HG02884 (cell line): ENCODE results near the gene TMTC2.
A peak's percentile ranks its signal among the peaks of the same experiment; 100 is the strongest.

Source experiments
- ATAC-seq: cut with Tn5 transposase; IDR thresholded peaks from one replicate; pipeline ENCODE4 v1.9.1; 2021; ENCODE audit warnings: mild to moderate bottlenecking, moderate library complexity; ENCODE audit not compliant: unreplicated experiment

TMTC2 gene

DNA sequence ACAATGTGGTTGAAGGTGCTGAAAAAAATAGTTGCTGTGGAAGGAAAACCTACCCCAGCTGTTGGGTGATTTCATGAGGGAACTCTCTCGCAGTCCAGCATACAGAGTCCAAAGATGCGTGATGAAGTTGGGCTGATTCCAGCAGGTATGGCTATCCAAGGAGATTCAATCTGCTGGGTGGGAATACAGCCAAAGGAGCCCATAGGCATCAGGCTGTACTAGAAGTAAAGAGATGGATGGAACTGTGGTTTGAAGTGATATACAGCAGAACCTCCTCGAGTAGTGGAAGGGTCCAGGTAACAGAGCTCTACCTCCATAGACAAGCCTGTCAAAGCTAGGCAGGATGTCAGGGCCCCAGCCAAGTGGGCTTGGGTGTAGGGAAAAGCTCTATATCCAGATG is 11.5 kb upstream of the TMTC2 start:
- ATAC-seq, result no peak

- ATAC-seq, result no peak
These were observed 4.4 kb upstream of the TMTC2 start for GRCh38 chr12:82682326-82682725.

GRCh38 chr12:82682851-82683261 is 3.9 kb upstream of the TMTC2 start:
- no peak for ATAC-seq

- peak; percentile 63 for ATAC-seq
These were observed 927 bp upstream of the TMTC2 start for GRCh38 chr12:82685790-82686167.

DNA sequence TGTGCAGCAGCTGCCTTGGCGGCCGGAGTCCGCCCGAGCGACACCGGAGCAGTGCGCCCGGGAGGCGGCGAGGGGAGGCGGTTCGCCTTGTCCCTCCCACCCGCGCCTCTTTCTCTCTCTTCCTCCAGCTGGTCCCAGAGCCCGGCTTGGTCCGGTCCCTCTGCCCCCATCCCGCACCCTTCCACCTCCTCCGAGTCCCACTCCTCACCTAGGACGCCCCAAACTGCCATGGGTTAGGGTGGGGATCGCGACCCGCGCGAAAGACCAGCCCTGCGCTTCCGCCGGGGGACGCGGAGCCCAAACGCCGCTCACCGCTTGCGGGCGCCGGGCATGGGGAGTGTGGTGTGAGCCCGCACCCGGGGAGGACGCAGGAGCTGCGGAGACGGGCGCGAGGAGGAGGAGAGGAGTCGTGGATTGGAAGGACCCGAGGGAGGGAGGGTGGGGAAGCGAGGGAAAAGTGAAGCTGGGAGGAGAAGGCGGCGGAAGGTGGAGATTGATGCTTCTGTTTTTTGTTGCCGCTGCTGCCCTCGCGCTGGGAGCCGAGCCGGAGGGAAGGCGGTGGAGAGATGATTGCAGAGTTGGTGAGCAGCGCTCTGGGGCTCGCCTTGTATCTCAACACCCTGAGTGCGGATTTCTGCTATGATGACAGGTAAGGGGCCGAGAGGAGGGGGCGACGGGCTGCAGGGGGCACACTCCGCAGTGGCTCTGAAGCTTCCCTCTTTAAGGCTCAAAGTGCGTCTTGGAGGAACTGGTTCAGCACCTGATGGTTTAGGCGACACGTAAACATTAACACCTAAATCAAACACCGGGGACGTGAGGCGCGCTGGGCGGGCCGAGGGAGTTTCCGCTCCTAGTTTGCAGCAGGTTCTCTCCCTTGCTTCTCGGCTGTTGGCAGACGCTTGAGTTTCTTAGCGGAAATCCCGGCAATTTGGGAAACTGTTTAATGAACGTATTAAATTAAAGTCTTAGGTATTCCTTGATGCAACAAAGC is 610 bp downstream of the TMTC2 start:
- ATAC-seq, result peak; percentile 33

GRCh38 chr12:82688035-82688501 is 1.4 kb downstream of the TMTC2 start:
- ATAC-seq, result no peak

- no peak for ATAC-seq
These were observed 1.9 kb downstream of the TMTC2 start for GRCh38 chr12:82688596-82688995.

DNA sequence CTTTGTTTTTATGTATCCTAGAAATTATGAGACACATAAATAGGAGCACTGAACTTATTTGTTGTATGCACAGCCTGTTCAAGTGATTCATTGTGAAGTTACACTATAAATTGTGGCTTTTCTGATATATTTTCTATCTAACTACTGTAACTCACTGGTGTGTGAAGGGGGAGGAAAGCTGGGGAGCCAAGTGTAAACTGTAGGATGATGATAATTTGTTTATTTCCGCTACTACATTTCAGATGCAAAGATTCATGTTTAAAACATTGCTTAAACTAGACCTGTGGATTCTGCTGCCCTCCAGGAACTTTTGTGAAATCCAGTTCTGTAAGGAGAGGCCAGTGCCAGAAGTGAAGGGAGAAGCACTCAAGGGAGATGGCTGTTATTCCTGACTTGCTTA is 3.3 kb downstream of the TMTC2 start:
- no peak for ATAC-seq

- no peak for ATAC-seq
These were observed 4.8 kb downstream of the TMTC2 start for GRCh38 chr12:82691513-82691912.

GRCh38 chr12:82694276-82694675 is 7.6 kb downstream of the TMTC2 start:
- no peak for ATAC-seq

- no peak for ATAC-seq
These were observed 8.3 kb downstream of the TMTC2 start for GRCh38 chr12:82694970-82695369.

GRCh38 chr12:82695531-82695930 is 8.8 kb downstream of the TMTC2 start:
- no peak for ATAC-seq

- ATAC-seq, result no peak
These were observed 9.8 kb downstream of the TMTC2 start for GRCh38 chr12:82696543-82696942.

- ATAC-seq, result no peak
These were observed 12.2 kb downstream of the TMTC2 start for GRCh38 chr12:82698708-82699564.

DNA sequence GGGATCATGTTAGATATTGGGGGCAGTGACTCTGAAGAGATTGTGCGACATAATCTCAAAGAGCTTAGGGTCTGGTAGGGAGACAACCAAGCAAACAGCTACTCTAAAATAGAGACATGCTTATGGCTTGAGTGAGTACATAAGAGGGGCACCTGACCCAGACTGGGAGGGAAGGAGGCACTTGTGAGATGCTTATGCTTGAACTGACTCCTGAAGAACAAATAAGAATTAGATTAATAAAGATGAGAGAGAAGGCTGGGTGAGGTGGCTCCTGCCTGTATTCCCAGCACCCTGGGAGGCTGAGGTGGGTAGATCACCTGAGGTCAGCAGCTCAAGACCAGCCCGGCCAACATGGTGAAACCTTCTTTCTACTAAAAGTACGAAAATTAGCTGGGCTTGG is 19.1 kb downstream of the TMTC2 start:
- ATAC-seq, result no peak

DNA sequence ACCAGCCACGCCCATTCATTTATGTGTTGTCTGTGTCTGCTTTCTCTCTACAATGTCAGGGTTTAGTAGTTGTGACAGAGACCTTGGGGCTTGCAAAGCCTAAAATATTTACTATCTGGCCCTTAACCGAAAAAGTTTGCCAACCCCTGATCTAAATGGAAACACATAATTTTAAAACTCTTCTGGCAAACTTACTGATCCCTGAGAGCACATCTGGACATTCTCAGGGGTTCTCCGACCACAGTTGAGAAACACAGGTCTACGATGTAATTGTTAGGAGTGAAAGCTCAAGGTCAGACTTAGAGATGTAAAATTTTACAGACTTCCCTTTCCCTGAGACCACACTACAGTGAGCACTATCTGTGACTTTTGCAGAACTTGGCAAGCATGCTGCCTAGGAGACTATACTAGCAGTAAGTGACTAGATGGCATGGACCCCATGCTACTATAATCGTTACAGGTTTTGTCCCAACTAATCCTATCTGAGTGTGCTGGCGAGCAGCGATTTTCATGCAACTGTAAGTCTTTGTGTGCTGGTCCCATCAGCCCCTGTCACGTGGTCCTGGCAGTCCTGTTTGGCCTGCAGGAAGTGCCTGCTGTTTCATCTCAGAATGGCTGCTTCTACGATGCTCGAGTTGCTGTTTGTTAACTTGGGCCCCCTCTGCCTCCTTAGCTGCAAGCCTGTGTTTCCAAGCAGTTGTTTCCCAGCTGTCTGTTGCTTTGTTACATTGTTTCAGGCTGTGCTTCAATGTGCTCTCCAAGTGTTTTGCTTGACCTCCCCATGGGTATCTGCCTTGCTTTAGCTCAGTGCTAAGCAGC is 21.6 kb downstream of the TMTC2 start:
- ATAC-seq, result no peak

DNA sequence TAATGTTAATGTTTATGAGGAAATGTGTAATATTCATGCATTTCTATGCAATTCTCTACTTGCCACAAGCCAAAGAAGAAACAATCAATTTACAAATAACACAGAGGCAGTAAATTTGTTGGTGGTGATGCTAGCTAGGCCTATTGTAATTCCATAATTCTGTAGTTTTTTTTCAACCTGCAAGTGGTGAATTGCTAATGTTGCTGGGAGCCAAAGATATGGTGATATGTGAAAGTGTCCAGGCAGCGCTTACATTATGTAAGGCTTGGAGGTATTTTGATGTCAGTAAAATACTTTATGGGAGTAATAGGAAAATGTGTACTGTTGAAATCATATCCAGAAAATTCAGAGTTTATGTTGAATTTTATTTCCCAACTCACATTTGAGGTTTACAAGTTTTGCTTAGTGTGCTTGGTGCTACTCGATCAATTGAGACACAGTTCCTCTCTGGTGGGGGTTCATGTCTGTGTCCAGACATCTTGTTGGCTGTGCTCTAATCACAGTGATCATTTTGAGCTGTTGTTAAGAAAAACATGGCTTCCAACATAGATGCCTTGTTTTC is 23.2 kb downstream of the TMTC2 start:
- ATAC-seq, result no peak

DNA sequence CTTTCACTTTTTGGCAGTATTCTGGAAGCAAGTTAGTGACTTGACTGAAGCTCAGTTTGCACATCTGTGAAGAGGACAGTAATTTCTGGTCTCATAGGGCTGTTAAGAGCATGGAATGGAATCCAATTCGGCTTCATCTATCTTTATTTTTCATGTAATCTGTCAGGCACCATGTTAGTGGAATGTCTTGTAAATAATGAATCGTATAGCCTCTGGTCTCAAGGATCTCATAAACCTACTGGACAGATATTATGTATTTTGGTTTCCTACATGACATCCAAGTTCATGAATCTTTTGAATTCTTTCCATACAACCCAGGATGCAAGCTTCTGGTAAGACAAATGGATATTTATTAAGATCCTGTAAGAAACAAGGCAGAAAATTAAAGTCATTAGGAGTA is 24.0 kb downstream of the TMTC2 start:
- no peak for ATAC-seq

GRCh38 chr12:82714427-82714826 is 27.7 kb downstream of the TMTC2 start:
- no peak for ATAC-seq

DNA sequence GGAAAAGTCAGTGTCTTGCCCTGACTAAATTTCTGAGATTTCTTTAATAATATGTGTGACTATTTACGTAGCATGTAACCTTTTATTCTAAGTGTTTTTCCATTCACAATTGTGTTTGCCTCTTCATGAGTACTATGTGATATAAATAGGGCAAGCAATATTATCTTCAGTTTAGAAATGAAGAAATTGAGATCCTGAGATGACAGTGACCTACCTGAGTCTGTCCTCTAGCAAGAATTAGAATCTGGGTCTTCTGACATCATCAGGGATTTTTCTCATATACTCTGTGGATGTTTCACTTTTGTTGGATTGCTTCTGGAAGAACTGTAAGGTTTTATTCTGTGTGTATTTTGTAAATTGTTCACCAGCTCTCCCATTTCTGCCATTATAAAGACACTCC is 35.0 kb downstream of the TMTC2 start:
- ATAC-seq, result no peak
